CD14-positive monocyte (primary cell): ENCODE data around the gene CABP7. TPM values are rescaled to one million over a fixed set of nuclear protein-coding genes. Genes with fewer than 3 reads are reported as not detected.

Source experiments
- DNase-seq, 3 donors: peaks; one replicate each; pipeline ENCODE4 v3.0.0-alpha.2; 2011 to 2022
- H2AFZ ChIP-seq: 2 replicates; pipeline ENCODE4 v1.6.0; 2012; ENCODE audit warnings: mild to moderate bottlenecking, low read depth, low read length, inconsistent platforms; ENCODE audit not compliant: insufficient read depth, poor library complexity, severe bottlenecking
- H3K27ac ChIP-seq, 2 donors: 1 replicate in 1 of 2; 2 replicates in 1 of 2; pipeline ENCODE4 v1.5.1; 2012 to 2013; ENCODE audit warnings: low read length in 2 of 2, control low read depth in 1 of 2, inconsistent platforms in 1 of 2, low read depth in 1 of 2, mild to moderate bottlenecking in 1 of 2
- H3K27me3 ChIP-seq, 2 donors: one replicate each; pipeline versions ENCODE4 v1.6.0 to v1.6.1; 2011 to 2013; ENCODE audit warnings: low read length in 2 of 2; ENCODE audit not compliant: control insufficient read depth in 2 of 2, insufficient read depth in 2 of 2
- H3K36me3 ChIP-seq, 2 donors: replicated peaks in 1 of 2; 1 replicate in 1 of 2; 2 replicates in 1 of 2; pipeline versions ENCODE4 v1.5.1 to v1.6.1; 2012 to 2013; ENCODE audit warnings: low read length in 2 of 2, control low read depth in 1 of 2, inconsistent platforms in 1 of 2, mild to moderate bottlenecking in 1 of 2; ENCODE audit not compliant: insufficient read depth in 2 of 2, control insufficient read depth in 1 of 2
- H3K4me1 ChIP-seq, 2 donors: 1 replicate in 1 of 2; 2 replicates in 1 of 2; pipeline versions ENCODE4 v1.5.1 to v1.6.1; 2012 to 2013; ENCODE audit warnings: low read length in 2 of 2, control low read depth in 1 of 2, inconsistent platforms in 1 of 2, mild to moderate bottlenecking in 1 of 2, moderate library complexity in 1 of 2; ENCODE audit not compliant: insufficient read depth in 2 of 2, control insufficient read depth in 1 of 2
- H3K4me2 ChIP-seq: replicated peaks from 2 replicates; pipeline ENCODE3; 2012; ENCODE audit warnings: low read length, moderate library complexity, mild to moderate bottlenecking; ENCODE audit not compliant: poor library complexity, severe bottlenecking; ENCODE audit errors: extremely low read depth
- H3K4me3 ChIP-seq, 3 experiments: fragments of 200-600 bp in 1 of 3; sonication (generic) in 1 of 3; replicated peaks in 1 of 3; 1 replicate in 2 of 3; 2 replicates in 1 of 3; pipeline ENCODE4 v1.5.1; 2011 to 2013; ENCODE audit warnings: low read length in 3 of 3, mild to moderate bottlenecking in 3 of 3, control low read depth in 2 of 3, low read depth in 2 of 3, inconsistent platforms in 1 of 3, moderate library complexity in 1 of 3
- H3K79me2 ChIP-seq: 2 replicates; pipeline ENCODE4 v1.6.0; 2012; ENCODE audit warnings: mild to moderate bottlenecking, control low read depth, inconsistent platforms, low read length, moderate library complexity; ENCODE audit not compliant: insufficient read depth
- H3K9ac ChIP-seq: 2 replicates; pipeline ENCODE4 v1.6.0; 2017; ENCODE audit warnings: low read length, mild to moderate bottlenecking; ENCODE audit not compliant: insufficient read depth, poor library complexity, severe bottlenecking
- H3K9me3 ChIP-seq, 2 donors: replicated peaks in 1 of 2; 1 replicate in 1 of 2; 2 replicates in 1 of 2; pipeline versions ENCODE4 v1.5.1 to v1.6.1; 2012 to 2013; ENCODE audit warnings: low read length in 2 of 2, control low read depth in 1 of 2; ENCODE audit not compliant: control insufficient read depth in 1 of 2, insufficient read depth in 1 of 2
- H4K20me1 ChIP-seq: 2 replicates; pipeline ENCODE4 v1.6.0; 2012; ENCODE audit warnings: mild to moderate bottlenecking, low read length, control low read depth, moderate library complexity; ENCODE audit not compliant: insufficient read depth
- H3K27ac Mint-ChIP-seq, 7 donors: one replicate each; pipeline ENCODE4 v1.8.0; 2020; ENCODE audit warnings: mild to moderate bottlenecking in 7 of 7, mixed read lengths in 7 of 7, moderate library complexity in 6 of 7, inconsistent platforms in 2 of 7
- H3K27me3 Mint-ChIP-seq, 3 donors: one replicate each; pipeline ENCODE4 v1.8.0; 2021 to 2022; ENCODE audit warnings: low read depth in 3 of 3, mild to moderate bottlenecking in 3 of 3, mixed read lengths in 3 of 3, moderate library complexity in 3 of 3, inconsistent platforms in 1 of 3
- H3K36me3 Mint-ChIP-seq, 2 donors: one replicate each; pipeline ENCODE4 v1.8.0; 2020; ENCODE audit warnings: mixed read lengths in 2 of 2, inconsistent platforms in 1 of 2, mild to moderate bottlenecking in 1 of 2
- H3K4me1 Mint-ChIP-seq: one replicate; pipeline ENCODE4 v1.8.0; 2020; ENCODE audit warnings: mild to moderate bottlenecking, mixed read lengths
- H3K4me3 Mint-ChIP-seq, 2 donors: one replicate each; pipeline ENCODE4 v1.8.0; 2020; ENCODE audit warnings: mild to moderate bottlenecking in 2 of 2, mixed read lengths in 2 of 2, moderate library complexity in 1 of 2
- H3K9me3 Mint-ChIP-seq, 7 donors: one replicate each; pipeline ENCODE4 v1.8.0; 2020 to 2022; ENCODE audit warnings: mixed read lengths in 7 of 7, mild to moderate bottlenecking in 6 of 7, moderate library complexity in 6 of 7, inconsistent platforms in 2 of 7
- CTCF ChIP-seq: fragments of 200-600 bp; IDR thresholded peaks from one replicate; pipeline ENCODE4 v1.8.0; 2022; ENCODE audit warnings: antibody characterized with exemption, mild to moderate bottlenecking
- WGBS: methylation state at CpG from one replicate; pipeline ENCODE4 v1.1.5; 2013; ENCODE audit warnings: missing lambda C conversion rate; ENCODE audit not compliant: insufficient coverage; 5-methylcytosine and 5-hydroxymethylcytosine counted together
- intact Hi-C, 2 donors: fragments of 100-400 bp; cut with micrococcal nuclease; formaldehyde crosslinking; loops; one replicate each; pipeline versions ENCODE4 v1.15.0 to v1.15.1; 2023
- polyA plus RNA-seq, 3 donors: library from polyadenylated mRNA; depleted of rRNA in 1 of 3; unstranded in 2 of 3; stranded (reverse) in 1 of 3; fragments of 300-500 nt in 2 of 3; fragments of >200 nt in 1 of 3; fragmentation: Illumina TruSeq in 2 of 3; gene quantifications; 1 replicate in 2 of 3; 2 replicates in 1 of 3; pipeline ENCODE4 v1.2.3, GENCODE V29; 2012 to 2021

CABP7 gene
- polyA plus RNA-seq, 3 donors, result 0.11 to 0.14 TPM; not detected in 1

- no peaks in the 10 kb centered on the region for H3K27me3 ChIP-seq
- peaks cover 35 to 60% of the 10 kb centered on the region in 2 donors for H3K36me3 ChIP-seq
- no peaks in the 10 kb centered on the region for H4K20me1 ChIP-seq
- Mint-ChIP-seq H3K27ac (no peak overlapping the region), H3K27me3 (peaks cover under 1 to 4% (median 1%) of the 10 kb centered on the region in 3 donors), H3K9me3 (peaks cover 0 to 2% (median 0%) of the 10 kb centered on the region in 7 donors), H3K36me3 (peaks cover 59 to 83% of the 10 kb centered on the region in 2 donors), H3K4me1 (no peaks in the 10 kb centered on the region), H3K4me3 (no peak overlapping the region)
- DNase-seq, result no peak
- WGBS, result 94% methylated on average over 17 of the region's 17 CpGs
- no peaks in the 10 kb centered on the region for H3K79me2 ChIP-seq
- TF ChIP-seq CTCF, result no peak
- H2AFZ ChIP-seq, result no peak overlapping the region
- no peaks in the 10 kb centered on the region for H3K9me3 ChIP-seq
- no peak overlapping the region for H3K27ac ChIP-seq
- H3K4me1 ChIP-seq, result no peaks in the 10 kb centered on the region
- H3K4me3 ChIP-seq, result no peak overlapping the region
- intact Hi-C loops, result no loop called here
- no peak overlapping the region for H3K4me2 ChIP-seq
- H3K9ac ChIP-seq, result no peak overlapping the region
Observed at GRCh38 chr22:29739346-29739875, 19.6 kb downstream of the CABP7 start.

- peaks cover 58 to 84% of the 10 kb centered on the region in 2 donors for H3K36me3 Mint-ChIP-seq
- no peak overlapping the region for H3K4me2 ChIP-seq
- peaks cover 0 to 1% (median 0%) of the 10 kb centered on the region in 3 donors for H3K27me3 Mint-ChIP-seq
- no peak overlapping the region for H2AFZ ChIP-seq
- no peaks in the 10 kb centered on the region for H3K79me2 ChIP-seq
- no peak for TF ChIP-seq CTCF
- no peak overlapping the region for H3K9ac ChIP-seq
- H3K4me3 Mint-ChIP-seq, result no peak overlapping the region
- H3K9me3 ChIP-seq, result no peaks in the 10 kb centered on the region
- no peak overlapping the region for H3K27ac Mint-ChIP-seq
- peaks cover 0 to 2% (median 0%) of the 10 kb centered on the region in 7 donors for H3K9me3 Mint-ChIP-seq
- H3K27ac ChIP-seq, result no peak overlapping the region
- H4K20me1 ChIP-seq, result no peaks in the 10 kb centered on the region
- no peaks in the 10 kb centered on the region for H3K4me1 ChIP-seq
- H3K4me3 ChIP-seq, result no peak overlapping the region
- no peaks in the 10 kb centered on the region for H3K27me3 ChIP-seq
- WGBS, result 100% methylated on average over 2 of the region's 5 CpGs
- DNase-seq, result no peak
- intact Hi-C loops, result no loop called here
- H3K36me3 ChIP-seq, result peaks cover 43 to 67% of the 10 kb centered on the region in 2 donors
- no peaks in the 10 kb centered on the region for H3K4me1 Mint-ChIP-seq
Observed at GRCh38 chr22:29740216-29740615, 20.4 kb downstream of the CABP7 start.
